ENCODE measurements around the gene CUX1.

GRCh38 chr7:101896941-101897340 is 79.5 kb downstream of the CUX1 start:
- no peak for TF ChIP-seq CTCF (IDR thresholded peaks at IDR 0.05)
- TF ChIP-seq EZH2 (IDR thresholded peaks at IDR 0.05) = no peak

All from neural progenitor cell (in vitro differentiated cells).